GM12878 (cell line): ENCODE measurements around the gene FOXJ1. TPM values are rescaled to one million over a fixed set of nuclear protein-coding genes. Genes with fewer than 3 reads are reported as not detected.
A peak's percentile ranks its signal among the peaks of the same experiment; 100 is the strongest.

ENCODE experiments used
- microRNA-seq: library from miRNA; unstranded; fragments of <30 nt; microRNA quantifications from one replicate; pipeline ENCODE4, GENCODE V29; 2018
- polyA plus RNA-seq, 11 experiments: library from polyadenylated mRNA; depleted of rRNA in 4 of 11; unstranded in 6 of 11; stranded (reverse) in 5 of 11; fragments of >200 nt; fragmentation: Nextera tagmentation in 4 of 11; fragmentation: Illumina TruSeq in 1 of 11; extraction: Ambion mirVana in 4 of 11; extraction: Trizol in 1 of 11; gene quantifications; 1 replicate in 1 of 11; 2 replicates in 10 of 11; pipeline versions ENCODE4 v1.2.1 to v1.2.3, GENCODE V29; 2011 to 2016; ENCODE audit warnings: inconsistent platforms in 2 of 11, missing spikeins in 2 of 11, low read depth in 1 of 11
- small RNA-seq: library from RNA; depleted of rRNA; stranded (forward); fragments of <200 nt; gene quantifications from one replicate; pipeline ENCODE3, GENCODE V24; 2014
- total RNA-seq, 4 experiments: library from RNA; depleted of rRNA in 3 of 4; stranded (reverse); fragments of >200 nt in 3 of 4; fragmentation: Illumina TruSeq in 1 of 4; extraction: Trizol in 1 of 4; gene quantifications; 2 replicates each; pipeline versions ENCODE4 v1.2.1 to v1.2.3, GENCODE V29; 2013 to 2021

FOXJ1 gene
- total and polyA plus RNA-seq, 10 of the 15 experiments (the other 5 are each of a cell fraction or from before 2014, with no cell fraction given) = not detected

Small RNA genes lying within 50 kb of the gene (microRNA-seq; reads per million reads assigned to microRNA genes)
- 2.3 reads per million, percentile 7 among the genes with 10 or more reads in this experiment for gene MIR6868

Small RNA genes lying within 50 kb of the gene (small RNA-seq; reads per million reads assigned to genes)
- 0.59 reads per million, percentile 14 among the genes with 10 or more reads in this experiment for gene MIR6868

Other genes starting within 250 kb of the FOXJ1 start
Only the 7 nearest of the 16 such genes appear.
- gene EVPL, start 113.9 kb downstream of the FOXJ1 start, total RNA-seq (2014; rRNA removed) = not detected in 2 replicates
- not detected in 2 replicates for gene EVPL, start 113.9 kb downstream of the FOXJ1 start, total RNA-seq (2014; rRNA removed; fragmentation: Illumina TruSeq; extraction: Trizol)
- 0.03 TPM in 2 replicates for gene EVPL, start 113.9 kb downstream of the FOXJ1 start, total RNA-seq (2021)
- gene EVPL, start 113.9 kb downstream of the FOXJ1 start, polyA plus RNA-seq (2011; rRNA removed) = not detected in 2 replicates
- not detected in 2 replicates for gene EVPL, start 113.9 kb downstream of the FOXJ1 start, polyA plus RNA-seq (2014; fragmentation: Illumina TruSeq; extraction: Trizol)
- gene EVPL, start 113.9 kb downstream of the FOXJ1 start, polyA plus RNA-seq (2014; fragmentation: Nextera tagmentation; extraction: Ambion mirVana) = not detected
- gene EVPL, start 113.9 kb downstream of the FOXJ1 start, polyA plus RNA-seq (2014; rRNA removed) = 0.01 TPM in 1 of 2 replicates, not detected in the other
- gene EVPL, start 113.9 kb downstream of the FOXJ1 start, polyA plus RNA-seq (2016; fragmentation: Nextera tagmentation; extraction: Ambion mirVana) = not detected
- gene SRP68, start 68.7 kb downstream of the FOXJ1 start, total RNA-seq (2014; rRNA removed) = 27.5 and 30.2 TPM in 2 replicates
- gene SRP68, start 68.7 kb downstream of the FOXJ1 start, total RNA-seq (2014; rRNA removed; fragmentation: Illumina TruSeq; extraction: Trizol) = 24.7 and 26.6 TPM in 2 replicates
- 66.7 and 68.5 TPM in 2 replicates for gene SRP68, start 68.7 kb downstream of the FOXJ1 start, total RNA-seq (2021)
- gene SRP68, start 68.7 kb downstream of the FOXJ1 start, polyA plus RNA-seq (2011; rRNA removed) = 68.5 and 84.8 TPM in 2 replicates
- 73.5 and 74.9 TPM in 2 replicates for gene SRP68, start 68.7 kb downstream of the FOXJ1 start, polyA plus RNA-seq (2014; fragmentation: Illumina TruSeq; extraction: Trizol)
- gene SRP68, start 68.7 kb downstream of the FOXJ1 start, polyA plus RNA-seq (2014; fragmentation: Nextera tagmentation; extraction: Ambion mirVana) = 10 to 100 TPM; 29.5 to 41.9 TPM
- 56.9 and 58.6 TPM in 2 replicates for gene SRP68, start 68.7 kb downstream of the FOXJ1 start, polyA plus RNA-seq (2014; rRNA removed)
- 10 to 100 TPM; 87.0 to 89.7 TPM for gene SRP68, start 68.7 kb downstream of the FOXJ1 start, polyA plus RNA-seq (2016; fragmentation: Nextera tagmentation; extraction: Ambion mirVana)
- gene GALR2, start 66.5 kb downstream of the FOXJ1 start, total RNA-seq (2014; rRNA removed) = 0.06 and 0.16 TPM in 2 replicates
- gene GALR2, start 66.5 kb downstream of the FOXJ1 start, total RNA-seq (2014; rRNA removed; fragmentation: Illumina TruSeq; extraction: Trizol) = not detected in 2 replicates
- gene GALR2, start 66.5 kb downstream of the FOXJ1 start, total RNA-seq (2021) = 0.24 TPM in 1 of 2 replicates, not detected in the other
- gene GALR2, start 66.5 kb downstream of the FOXJ1 start, polyA plus RNA-seq (2011; rRNA removed) = 0.22 TPM in 1 of 2 replicates, not detected in the other
- not detected in 2 replicates for gene GALR2, start 66.5 kb downstream of the FOXJ1 start, polyA plus RNA-seq (2014; fragmentation: Illumina TruSeq; extraction: Trizol)
- not detected for gene GALR2, start 66.5 kb downstream of the FOXJ1 start, polyA plus RNA-seq (2014; fragmentation: Nextera tagmentation; extraction: Ambion mirVana)
- 0.20 and 0.42 TPM in 2 replicates for gene GALR2, start 66.5 kb downstream of the FOXJ1 start, polyA plus RNA-seq (2014; rRNA removed)
- 1 to 10 TPM in 1 of 2 experiments, under 1 TPM in 1; 0.63 to 1.2 TPM for gene GALR2, start 66.5 kb downstream of the FOXJ1 start, polyA plus RNA-seq (2016; fragmentation: Nextera tagmentation; extraction: Ambion mirVana)
- gene ZACN, start 62.1 kb downstream of the FOXJ1 start, total RNA-seq (2014; rRNA removed) = 0.06 and 0.11 TPM in 2 replicates
- 0.22 TPM in 1 of 2 replicates, not detected in the other for gene ZACN, start 62.1 kb downstream of the FOXJ1 start, total RNA-seq (2014; rRNA removed; fragmentation: Illumina TruSeq; extraction: Trizol)
- 0.49 and 0.53 TPM in 2 replicates for gene ZACN, start 62.1 kb downstream of the FOXJ1 start, total RNA-seq (2021)
- gene ZACN, start 62.1 kb downstream of the FOXJ1 start, polyA plus RNA-seq (2011; rRNA removed) = 0.14 and 0.23 TPM in 2 replicates
- not detected in 2 replicates for gene ZACN, start 62.1 kb downstream of the FOXJ1 start, polyA plus RNA-seq (2014; fragmentation: Illumina TruSeq; extraction: Trizol)
- under 1 TPM in 1 of 2 experiments, not detected in 1; 0.99 TPM for gene ZACN, start 62.1 kb downstream of the FOXJ1 start, polyA plus RNA-seq (2014; fragmentation: Nextera tagmentation; extraction: Ambion mirVana)
- 0.25 and 0.46 TPM in 2 replicates for gene ZACN, start 62.1 kb downstream of the FOXJ1 start, polyA plus RNA-seq (2014; rRNA removed)
- 10 to 100 TPM in 1 of 2 experiments, 1 to 10 TPM in 1; 8.7 to 11.3 TPM for gene ZACN, start 62.1 kb downstream of the FOXJ1 start, polyA plus RNA-seq (2016; fragmentation: Nextera tagmentation; extraction: Ambion mirVana)
- gene EXOC7, start 37.5 kb downstream of the FOXJ1 start, total RNA-seq (2014; rRNA removed) = 45.0 and 47.8 TPM in 2 replicates
- 32.3 and 36.3 TPM in 2 replicates for gene EXOC7, start 37.5 kb downstream of the FOXJ1 start, total RNA-seq (2014; rRNA removed; fragmentation: Illumina TruSeq; extraction: Trizol)
- gene EXOC7, start 37.5 kb downstream of the FOXJ1 start, total RNA-seq (2021) = 64.9 and 71.3 TPM in 2 replicates
- gene EXOC7, start 37.5 kb downstream of the FOXJ1 start, polyA plus RNA-seq (2011; rRNA removed) = 46.4 and 59.8 TPM in 2 replicates
- gene EXOC7, start 37.5 kb downstream of the FOXJ1 start, polyA plus RNA-seq (2014; fragmentation: Illumina TruSeq; extraction: Trizol) = 17.2 and 35.5 TPM in 2 replicates
- 10 to 100 TPM; 18.8 to 25.5 TPM for gene EXOC7, start 37.5 kb downstream of the FOXJ1 start, polyA plus RNA-seq (2014; fragmentation: Nextera tagmentation; extraction: Ambion mirVana)
- gene EXOC7, start 37.5 kb downstream of the FOXJ1 start, polyA plus RNA-seq (2014; rRNA removed) = 51.0 and 52.7 TPM in 2 replicates
- gene EXOC7, start 37.5 kb downstream of the FOXJ1 start, polyA plus RNA-seq (2016; fragmentation: Nextera tagmentation; extraction: Ambion mirVana) = 10 to 100 TPM; 48.6 to 59.0 TPM
- gene RNF157, start 99.2 kb upstream of the FOXJ1 start, total RNA-seq (2014; rRNA removed) = 9.7 and 10.4 TPM in 2 replicates
- 10.4 and 11.8 TPM in 2 replicates for gene RNF157, start 99.2 kb upstream of the FOXJ1 start, total RNA-seq (2014; rRNA removed; fragmentation: Illumina TruSeq; extraction: Trizol)
- 14.8 and 17.9 TPM in 2 replicates for gene RNF157, start 99.2 kb upstream of the FOXJ1 start, total RNA-seq (2021)
- 6.0 and 7.3 TPM in 2 replicates for gene RNF157, start 99.2 kb upstream of the FOXJ1 start, polyA plus RNA-seq (2011; rRNA removed)
- 14.1 and 15.9 TPM in 2 replicates for gene RNF157, start 99.2 kb upstream of the FOXJ1 start, polyA plus RNA-seq (2014; fragmentation: Illumina TruSeq; extraction: Trizol)
- 1 to 10 TPM; 5.2 to 9.5 TPM for gene RNF157, start 99.2 kb upstream of the FOXJ1 start, polyA plus RNA-seq (2014; fragmentation: Nextera tagmentation; extraction: Ambion mirVana)
- 12.1 and 12.3 TPM in 2 replicates for gene RNF157, start 99.2 kb upstream of the FOXJ1 start, polyA plus RNA-seq (2014; rRNA removed)
- gene RNF157, start 99.2 kb upstream of the FOXJ1 start, polyA plus RNA-seq (2016; fragmentation: Nextera tagmentation; extraction: Ambion mirVana) = 1 to 10 TPM; 1.4 to 3.4 TPM
- gene UBALD2, start 124.1 kb upstream of the FOXJ1 start, total RNA-seq (2014; rRNA removed) = 54.7 and 63.4 TPM in 2 replicates
- 12.3 and 17.1 TPM in 2 replicates for gene UBALD2, start 124.1 kb upstream of the FOXJ1 start, total RNA-seq (2014; rRNA removed; fragmentation: Illumina TruSeq; extraction: Trizol)
- gene UBALD2, start 124.1 kb upstream of the FOXJ1 start, total RNA-seq (2021) = 130 and 132 TPM in 2 replicates
- gene UBALD2, start 124.1 kb upstream of the FOXJ1 start, polyA plus RNA-seq (2011; rRNA removed) = 50.3 and 165 TPM in 2 replicates
- gene UBALD2, start 124.1 kb upstream of the FOXJ1 start, polyA plus RNA-seq (2014; fragmentation: Illumina TruSeq; extraction: Trizol) = 12.1 and 24.0 TPM in 2 replicates
- gene UBALD2, start 124.1 kb upstream of the FOXJ1 start, polyA plus RNA-seq (2014; fragmentation: Nextera tagmentation; extraction: Ambion mirVana) = 10 to 100 TPM in 1 of 2 experiments, 1 to 10 TPM in 1; 4.4 to 16.4 TPM
- 66.4 and 81.1 TPM in 2 replicates for gene UBALD2, start 124.1 kb upstream of the FOXJ1 start, polyA plus RNA-seq (2014; rRNA removed)
- 1 to 10 TPM; 2.8 TPM for gene UBALD2, start 124.1 kb upstream of the FOXJ1 start, polyA plus RNA-seq (2016; fragmentation: Nextera tagmentation; extraction: Ambion mirVana)